ENCODE results near the gene CAMK2D. TPM values are rescaled to one million over a fixed set of nuclear protein-coding genes. Genes with fewer than 3 reads are reported as not detected.

CAMK2D gene
- total RNA-seq, 1 donor from 2014 or later = 46.1 TPM

GRCh38 chr4:113513382-113513781, 248.2 kb downstream of the CAMK2D start:
- Histone ChIP-seq H3K4me3 (no peak overlapping the region), H3K9me3 (no peaks in the 10 kb centered on the region), H3K36me3 (peaks cover 52% of the 10 kb centered on the region), H3K27ac (no peak overlapping the region), H3K4me1 (no peaks in the 10 kb centered on the region), H3K27me3 (no peaks in the 10 kb centered on the region)
- no peak for ATAC-seq
- no peak for DNase-seq
- TF ChIP-seq, protein P1, sequence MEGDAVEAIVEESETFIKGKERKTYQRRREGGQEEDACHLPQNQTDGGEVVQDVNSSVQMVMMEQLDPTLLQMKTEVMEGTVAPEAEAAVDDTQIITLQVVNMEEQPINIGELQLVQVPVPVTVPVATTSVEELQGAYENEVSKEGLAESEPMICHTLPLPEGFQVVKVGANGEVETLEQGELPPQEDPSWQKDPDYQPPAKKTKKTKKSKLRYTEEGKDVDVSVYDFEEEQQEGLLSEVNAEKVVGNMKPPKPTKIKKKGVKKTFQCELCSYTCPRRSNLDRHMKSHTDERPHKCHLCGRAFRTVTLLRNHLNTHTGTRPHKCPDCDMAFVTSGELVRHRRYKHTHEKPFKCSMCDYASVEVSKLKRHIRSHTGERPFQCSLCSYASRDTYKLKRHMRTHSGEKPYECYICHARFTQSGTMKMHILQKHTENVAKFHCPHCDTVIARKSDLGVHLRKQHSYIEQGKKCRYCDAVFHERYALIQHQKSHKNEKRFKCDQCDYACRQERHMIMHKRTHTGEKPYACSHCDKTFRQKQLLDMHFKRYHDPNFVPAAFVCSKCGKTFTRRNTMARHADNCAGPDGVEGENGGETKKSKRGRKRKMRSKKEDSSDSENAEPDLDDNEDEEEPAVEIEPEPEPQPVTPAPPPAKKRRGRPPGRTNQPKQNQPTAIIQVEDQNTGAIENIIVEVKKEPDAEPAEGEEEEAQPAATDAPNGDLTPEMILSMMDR (IDR thresholded peaks at IDR 0.05) = no peak
- intact Hi-C loops (cut with DNase I) = no loop called here

DNA sequence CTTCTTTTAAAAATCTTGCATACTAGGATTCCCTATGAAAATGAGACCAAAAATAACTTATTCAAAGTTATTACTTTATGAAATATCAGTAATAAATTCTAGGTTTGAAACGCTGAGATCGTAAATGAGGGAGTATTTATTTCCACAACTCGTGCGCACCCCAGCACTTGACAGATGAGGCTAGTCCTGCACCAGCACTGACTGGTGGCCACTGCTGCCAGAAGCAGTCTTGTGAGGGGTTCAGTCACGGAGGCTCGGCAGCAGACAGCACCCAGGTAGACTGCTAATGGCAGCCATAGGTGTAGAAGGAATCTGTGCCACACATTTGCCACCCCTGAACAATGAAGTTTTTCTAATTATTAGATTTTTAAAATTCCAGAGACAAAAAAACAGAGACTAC, 248.7 kb downstream of the CAMK2D start:
- TF ChIP-seq, protein P1 (IDR thresholded peaks at IDR 0.05) = no peak
- intact Hi-C loops (cut with DNase I) = no loop called here
- H3K4me3 ChIP-seq = no peak overlapping the region
- no peaks in the 10 kb centered on the region for H3K4me1 ChIP-seq
- DNase-seq (no peak), ATAC-seq (no peak)
- peaks cover 52% of the 10 kb centered on the region for H3K36me3 ChIP-seq
- no peak overlapping the region for H3K27ac ChIP-seq
- H3K9me3 ChIP-seq = no peaks in the 10 kb centered on the region
- H3K27me3 ChIP-seq = no peaks in the 10 kb centered on the region

DNA sequence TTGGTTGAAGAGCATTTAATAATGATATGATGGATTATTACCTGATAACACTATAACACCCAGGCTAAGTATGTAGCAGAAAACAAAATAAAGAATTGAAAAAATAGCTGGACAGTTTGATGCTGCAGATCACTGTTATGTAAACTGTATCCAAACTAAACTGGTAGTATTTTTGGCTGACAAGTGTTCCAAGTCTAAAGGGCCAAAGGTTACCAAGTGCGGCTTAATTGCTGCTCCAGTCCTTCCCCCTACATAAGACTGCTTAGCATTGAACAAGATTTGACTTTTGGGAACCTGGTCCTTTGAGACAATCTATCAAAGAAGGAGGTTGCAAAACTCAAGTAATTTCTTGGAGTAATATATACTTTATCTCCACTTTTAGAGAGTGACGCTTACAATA, 249.6 kb downstream of the CAMK2D start:
- H3K36me3 ChIP-seq = peaks cover 45% of the 10 kb centered on the region
- H3K4me1 ChIP-seq = no peaks in the 10 kb centered on the region
- no peaks in the 10 kb centered on the region for H3K9me3 ChIP-seq
- H3K27ac ChIP-seq = no peak overlapping the region
- no peak overlapping the region for H3K4me3 ChIP-seq
- H3K27me3 ChIP-seq = no peaks in the 10 kb centered on the region
- ATAC-seq (no peak), DNase-seq (no peak)
- intact Hi-C loops (cut with DNase I) = no loop called here
- TF ChIP-seq, protein P1 (IDR thresholded peaks at IDR 0.05) = no peak

- no peak for DNase-seq
- Histone ChIP-seq H3K4me1 (no peaks in the 10 kb centered on the region), H3K27ac (no peak overlapping the region), H3K9me3 (no peaks in the 10 kb centered on the region), H3K27me3 (no peaks in the 10 kb centered on the region), H3K36me3 (peaks cover 49% of the 10 kb centered on the region), H3K4me3 (no peak overlapping the region)
- TF ChIP-seq, protein P1 (IDR thresholded peaks at IDR 0.05) = no peak
- intact Hi-C loops (cut with DNase I) = no loop called here
- ATAC-seq = no peak
Measured at GRCh38 chr4:113509851-113510250, 251.7 kb downstream of the CAMK2D start.

DNA sequence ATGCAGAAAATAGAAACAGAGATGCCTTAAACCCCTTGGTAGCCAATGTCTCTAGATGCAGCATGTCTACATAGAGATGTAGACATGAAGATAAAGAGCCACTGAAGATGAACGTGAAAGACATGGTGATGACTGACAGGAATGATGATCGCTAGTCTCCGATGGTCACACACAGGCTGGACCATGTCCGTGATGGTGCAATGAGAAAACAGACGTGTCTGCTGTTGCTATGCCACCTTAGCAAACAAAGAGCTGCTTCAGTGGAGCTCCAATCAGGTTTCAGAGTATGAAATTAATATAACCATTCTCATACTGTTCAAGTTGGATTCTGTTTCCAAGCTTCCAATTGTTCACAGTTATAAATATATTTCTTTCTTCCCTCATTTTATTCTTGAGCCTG, 256.5 kb downstream of the CAMK2D start:
- H3K36me3 ChIP-seq = peaks cover 19% of the 10 kb centered on the region
- H3K4me3 ChIP-seq = no peak overlapping the region
- intact Hi-C loops (cut with DNase I) = no loop called here
- H3K4me1 ChIP-seq = no peaks in the 10 kb centered on the region
- H3K27me3 ChIP-seq = no peaks in the 10 kb centered on the region
- ATAC-seq (no peak), DNase-seq (no peak)
- no peak overlapping the region for H3K27ac ChIP-seq
- no peaks in the 10 kb centered on the region for H3K9me3 ChIP-seq
- TF ChIP-seq, protein P1 (IDR thresholded peaks at IDR 0.05) = no peak

DNA sequence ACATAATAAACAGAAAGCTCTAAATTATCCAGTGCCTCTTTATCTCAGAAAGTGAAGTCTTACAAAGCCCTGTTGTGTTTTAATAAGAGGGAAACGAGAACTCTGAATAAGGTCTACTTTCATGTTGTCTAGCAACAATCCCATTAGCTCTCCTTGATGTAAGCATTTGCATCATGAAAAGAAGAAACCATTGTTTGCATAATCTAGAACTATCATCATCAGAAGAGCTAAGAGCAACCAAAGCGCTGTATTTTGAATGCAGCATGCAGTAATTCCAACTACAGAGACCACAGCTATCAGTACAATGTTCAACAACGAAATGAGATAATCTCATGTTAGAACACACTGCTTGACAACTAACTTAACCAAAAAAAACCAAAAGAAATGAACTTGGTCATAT, 257.1 kb downstream of the CAMK2D start:
- no peaks in the 10 kb centered on the region for H3K9me3 ChIP-seq
- H3K27ac ChIP-seq = no peak overlapping the region
- H3K27me3 ChIP-seq = no peaks in the 10 kb centered on the region
- peaks cover 13% of the 10 kb centered on the region for H3K36me3 ChIP-seq
- TF ChIP-seq, protein P1 (IDR thresholded peaks at IDR 0.05) = no peak
- no peaks in the 10 kb centered on the region for H3K4me1 ChIP-seq
- ATAC-seq = no peak
- no peak for DNase-seq
- intact Hi-C loops (cut with DNase I) = no loop called here
- no peak overlapping the region for H3K4me3 ChIP-seq
